Purkinje cell (primary cell): ENCODE data around the gene PRSS37. TPM values are rescaled to one million over a fixed set of nuclear protein-coding genes. Genes with fewer than 3 reads are reported as not detected.

Experiments
- polyA plus RNA-seq: library from polyadenylated mRNA; unstranded; fragments of >200 nt; fragmentation: Nextera tagmentation; gene quantifications from 2 replicates; pipeline ENCODE4 v1.2.1, GENCODE V29; 2014

PRSS37 gene, protein sequence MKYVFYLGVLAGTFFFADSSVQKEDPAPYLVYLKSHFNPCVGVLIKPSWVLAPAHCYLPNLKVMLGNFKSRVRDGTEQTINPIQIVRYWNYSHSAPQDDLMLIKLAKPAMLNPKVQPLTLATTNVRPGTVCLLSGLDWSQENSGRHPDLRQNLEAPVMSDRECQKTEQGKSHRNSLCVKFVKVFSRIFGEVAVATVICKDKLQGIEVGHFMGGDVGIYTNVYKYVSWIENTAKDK
- polyA plus RNA-seq, result 0.39 and 1.6 TPM in 2 replicates

DNA sequence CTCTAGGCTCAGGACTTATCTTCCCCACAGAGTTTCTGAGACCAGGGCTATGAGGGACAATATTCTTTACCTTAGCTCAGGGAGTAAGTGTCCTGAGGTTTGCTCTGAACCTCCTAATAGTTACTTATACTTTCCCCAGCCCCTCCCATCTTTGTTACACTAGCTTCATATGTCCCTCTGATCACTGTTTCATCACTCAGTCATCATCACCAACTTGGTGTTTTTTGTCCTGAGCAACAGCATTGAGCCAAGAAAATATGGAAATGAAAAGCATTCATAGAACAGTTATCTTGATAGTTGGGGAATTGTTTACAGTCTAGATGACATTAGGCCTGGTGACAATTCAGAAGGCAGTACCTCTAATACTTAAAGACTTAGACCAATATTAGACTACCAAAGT is at the start of gene PRSS37:
Gene PRSS37, minus strand, starts transcription at position 101 of the 400 bp plus-strand sequence. CDS start 436 bp downstream, outside the sequence.

DNA sequence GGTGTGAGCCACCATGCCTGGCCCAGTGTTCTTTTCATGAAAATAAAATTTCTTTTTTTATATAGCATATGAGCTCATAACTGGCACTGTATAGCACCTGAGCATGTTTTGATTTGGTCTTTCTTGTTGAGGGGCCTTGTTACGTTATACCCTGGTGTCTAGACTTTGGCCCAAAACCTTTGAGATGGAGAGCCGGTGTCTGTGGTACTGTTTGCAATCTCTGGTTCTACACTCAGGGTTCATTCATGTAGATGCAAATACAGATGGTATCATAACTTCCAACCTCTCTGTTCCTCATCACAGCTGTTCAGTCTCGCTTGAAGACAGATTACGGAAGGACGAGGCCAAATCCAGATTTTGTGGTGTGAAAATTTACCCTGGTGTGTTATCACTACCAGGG is 51.4 kb downstream of the PRSS37 start, which contains the start of gene TAS2R5:
Gene TAS2R5, plus strand, starts transcription at position 301 of the 400 bp plus-strand sequence. CDS start 145 bp downstream, outside the sequence.

Other genes with a start within 250 kb of the PRSS37 start
- 4.3 and 6.8 TPM in 2 replicates for gene DENND11, start 139.3 kb downstream of the PRSS37 start, polyA plus RNA-seq
- gene WEE2, start 133.1 kb downstream of the PRSS37 start, polyA plus RNA-seq, result not detected in 2 replicates
- 408 and 438 TPM in 2 replicates for gene SSBP1, start 103.1 kb downstream of the PRSS37 start, polyA plus RNA-seq
- not detected in 2 replicates for gene TAS2R3, start 77.4 kb downstream of the PRSS37 start, polyA plus RNA-seq
- gene TAS2R4, start 64.8 kb downstream of the PRSS37 start, polyA plus RNA-seq, result 1.1 TPM in 1 of 2 replicates, not detected in the other
- gene TAS2R5, start 51.3 kb downstream of the PRSS37 start, polyA plus RNA-seq, result not detected in 2 replicates
- gene OR9A4, start 74.9 kb upstream of the PRSS37 start, polyA plus RNA-seq, result not detected in 2 replicates
- gene CLEC5A, start 105.5 kb upstream of the PRSS37 start, polyA plus RNA-seq, result not detected in 2 replicates
- gene TAS2R38, start 132.3 kb upstream of the PRSS37 start, polyA plus RNA-seq, result not detected in 2 replicates
- 0.04 TPM in 1 of 2 replicates, not detected in the other for gene MGAM, start 154.4 kb upstream of the PRSS37 start, polyA plus RNA-seq